Ramos (cell line): ENCODE results near the gene EPB41L3.
"Not testable (repeated sequence)": the region's sequence is repeated elsewhere in the genome, so short reads cannot be mapped to it uniquely, and the experiment has no call there.

Source experiments
- in situ Hi-C: fragments of 300-500 bp; cut with MboI; formaldehyde crosslinking; loops from one replicate; pipeline ENCODE4 v1.14.3; 2022; ENCODE audit warnings: low sequenced_read_pairs; ENCODE audit not compliant: unreplicated experiment

EPB41L3 gene

GRCh38 chr18:5503740-5504139 lies 40.1 kb downstream of the EPB41L3 start:
- in situ Hi-C loops, result no loop called here

- in situ Hi-C loops, result no loop called here
These were observed 43.4 kb downstream of the EPB41L3 start for GRCh38 chr18:5500158-5500939.

GRCh38 chr18:5498452-5498851 lies 45.3 kb downstream of the EPB41L3 start:
- in situ Hi-C loops, result no loop called here

- in situ Hi-C loops, result no loop called here
These were observed 47.5 kb downstream of the EPB41L3 start for GRCh38 chr18:5496305-5496704.

GRCh38 chr18:5490753-5491480 lies 52.9 kb downstream of the EPB41L3 start:
- in situ Hi-C loops, result no loop called here

GRCh38 chr18:5488844-5489243 lies 55.0 kb downstream of the EPB41L3 start:
- in situ Hi-C loops, result no loop called here

- in situ Hi-C loops, result not testable (repeated sequence)
These were observed 55.8 kb downstream of the EPB41L3 start for GRCh38 chr18:5488044-5488443.

- in situ Hi-C loops, result no loop called here
These were observed 59.3 kb downstream of the EPB41L3 start for GRCh38 chr18:5484526-5484925.

GRCh38 chr18:5481621-5482020 lies 62.2 kb downstream of the EPB41L3 start:
- in situ Hi-C loops, result no loop called here

- in situ Hi-C loops, result no loop called here
These were observed 65.5 kb downstream of the EPB41L3 start for GRCh38 chr18:5478261-5478660.

GRCh38 chr18:5476961-5477800 lies 66.6 kb downstream of the EPB41L3 start:
- in situ Hi-C loops, result no loop called here

GRCh38 chr18:5475267-5475666 lies 68.5 kb downstream of the EPB41L3 start:
- in situ Hi-C loops, result no loop called here

- in situ Hi-C loops, result no loop called here
These were observed 74.5 kb downstream of the EPB41L3 start for GRCh38 chr18:5469340-5469739.

GRCh38 chr18:5468394-5468793 lies 75.4 kb downstream of the EPB41L3 start:
- in situ Hi-C loops, result no loop called here

- in situ Hi-C loops, result no loop called here
These were observed 76.1 kb downstream of the EPB41L3 start for GRCh38 chr18:5467671-5468070.

- in situ Hi-C loops, result no loop called here
These were observed 77.5 kb downstream of the EPB41L3 start for GRCh38 chr18:5466256-5466655.

GRCh38 chr18:5464251-5464650 lies 79.5 kb downstream of the EPB41L3 start:
- in situ Hi-C loops, result no loop called here

- in situ Hi-C loops, result no loop called here
These were observed 80.0 kb downstream of the EPB41L3 start for GRCh38 chr18:5463831-5464230.

GRCh38 chr18:5463390-5463789 lies 80.4 kb downstream of the EPB41L3 start:
- in situ Hi-C loops, result no loop called here

- in situ Hi-C loops, result no loop called here
These were observed 81.6 kb downstream of the EPB41L3 start for GRCh38 chr18:5462227-5462626.

- in situ Hi-C loops, result no loop called here
These were observed 82.8 kb downstream of the EPB41L3 start for GRCh38 chr18:5461041-5461440.
